Measurements from ENCODE around the gene PTPRF. TPM values are rescaled to one million over a fixed set of nuclear protein-coding genes. Genes with fewer than 3 reads are reported as not detected.

Gene PTPRF
- total RNA-seq, 1 experiment from 2014 or later = not detected

DNA sequence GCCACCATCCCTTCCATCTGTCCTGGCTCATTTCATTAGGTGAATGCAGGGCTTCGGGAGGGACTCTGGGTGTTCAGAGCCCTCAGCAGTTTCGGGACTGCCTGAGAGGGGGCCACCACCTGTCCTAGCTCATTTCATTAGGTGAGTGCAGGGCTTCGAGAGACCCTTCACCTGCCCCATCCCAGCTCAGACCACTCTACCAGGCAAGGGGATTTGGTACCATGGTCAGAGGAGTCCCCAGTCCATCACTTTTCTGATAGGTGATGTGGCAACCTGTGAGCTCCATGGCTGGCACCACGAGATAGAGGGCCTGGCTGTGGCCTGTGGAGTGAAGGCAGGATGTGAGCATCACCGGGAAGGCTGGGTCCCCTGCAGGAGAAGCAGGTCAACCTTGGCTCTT lies 86.3 kb downstream of the PTPRF start:
- Histone ChIP-seq H3K27ac (ENCODE audit: low read length) (no peak overlapping the region), H4K20me1 (ENCODE audit: insufficient read depth, low read depth, low read length) (no peaks in the 10 kb centered on the region), H2AFZ (ENCODE audit: low read length) (no peak overlapping the region), H3K4me3 (ENCODE audit: low read length) (no peak overlapping the region), H3K79me2 (ENCODE audit: low read length) (no peaks in the 10 kb centered on the region), H3K9ac (ENCODE audit: low read length) (no peak overlapping the region), H3K27me3 (ENCODE audit: low read length) (no peaks in the 10 kb centered on the region), H3K4me2 (ENCODE audit: low read depth, low read length, poor library complexity, severe bottlenecking) (no peak overlapping the region), H3K9me2 (replicated peaks; ENCODE audit: insufficient read depth, low read length) (no peaks in the 10 kb centered on the region), H3K4me1 (ENCODE audit: low read length) (no peaks in the 10 kb centered on the region), H3K9me3 (ENCODE audit: low read length) (no peaks in the 10 kb centered on the region), H3K36me3 (ENCODE audit: insufficient read depth, low read length) (no peaks in the 10 kb centered on the region)
- DNase-seq = no peak

DNA sequence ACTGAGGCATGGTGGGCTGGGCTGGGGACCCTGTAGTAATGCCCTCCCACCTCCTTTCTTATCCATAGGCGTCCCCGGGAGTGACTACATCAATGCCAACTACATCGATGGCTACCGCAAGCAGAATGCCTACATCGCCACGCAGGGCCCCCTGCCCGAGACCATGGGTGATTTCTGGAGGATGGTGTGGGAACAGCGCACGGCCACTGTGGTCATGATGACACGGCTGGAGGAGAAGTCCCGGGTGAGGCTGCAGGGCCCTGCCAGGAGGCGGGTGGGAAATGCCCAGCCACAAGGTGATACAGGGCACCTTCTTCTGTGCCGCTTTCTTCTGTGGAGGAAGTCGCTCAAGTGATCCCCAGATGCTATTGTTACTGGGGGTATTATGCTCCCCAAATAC lies 87.0 kb downstream of the PTPRF start:
- Histone ChIP-seq H3K36me3 (ENCODE audit: insufficient read depth, low read length) (no peaks in the 10 kb centered on the region), H3K4me3 (ENCODE audit: low read length) (no peak overlapping the region), H4K20me1 (ENCODE audit: insufficient read depth, low read depth, low read length) (no peaks in the 10 kb centered on the region), H3K9me3 (ENCODE audit: low read length) (no peaks in the 10 kb centered on the region), H3K9me2 (replicated peaks; ENCODE audit: insufficient read depth, low read length) (no peaks in the 10 kb centered on the region), H3K79me2 (ENCODE audit: low read length) (no peaks in the 10 kb centered on the region), H2AFZ (ENCODE audit: low read length) (no peak overlapping the region), H3K27ac (ENCODE audit: low read length) (no peak overlapping the region), H3K9ac (ENCODE audit: low read length) (no peak overlapping the region), H3K4me2 (ENCODE audit: low read depth, low read length, poor library complexity, severe bottlenecking) (no peak overlapping the region), H3K4me1 (ENCODE audit: low read length) (no peaks in the 10 kb centered on the region), H3K27me3 (ENCODE audit: low read length) (no peaks in the 10 kb centered on the region)
- DNase-seq = no peak

DNA sequence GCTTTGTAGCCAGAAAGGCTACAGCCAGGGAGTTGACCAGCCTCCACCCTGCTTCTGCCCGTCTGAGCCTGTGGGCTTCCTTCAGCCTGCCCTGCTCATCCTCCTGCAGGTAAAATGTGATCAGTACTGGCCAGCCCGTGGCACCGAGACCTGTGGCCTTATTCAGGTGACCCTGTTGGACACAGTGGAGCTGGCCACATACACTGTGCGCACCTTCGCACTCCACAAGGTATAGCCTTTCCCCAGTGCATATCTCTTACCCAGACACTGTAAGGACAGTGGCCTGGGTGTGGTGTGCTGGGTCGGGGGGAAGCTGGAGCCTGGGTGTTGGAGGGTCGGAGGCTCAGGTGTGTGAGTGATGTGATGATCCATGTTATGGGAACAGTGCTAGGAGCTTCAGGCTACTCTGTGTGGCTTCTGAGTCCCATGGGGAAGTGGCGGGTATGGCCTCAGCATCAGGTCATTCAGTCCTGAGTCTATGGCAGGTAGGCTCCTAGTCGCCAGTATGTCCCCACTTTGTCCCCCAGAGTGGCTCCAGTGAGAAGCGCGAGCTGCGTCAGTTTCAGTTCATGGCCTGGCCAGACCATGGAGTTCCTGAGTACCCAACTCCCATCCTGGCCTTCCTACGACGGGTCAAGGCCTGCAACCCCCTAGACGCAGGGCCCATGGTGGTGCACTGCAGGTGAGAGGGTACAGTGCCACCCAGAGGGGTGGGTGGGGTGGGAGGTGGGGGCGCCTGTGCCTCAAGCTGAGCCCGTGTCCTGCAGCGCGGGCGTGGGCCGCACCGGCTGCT lies 88.0 kb downstream of the PTPRF start:
- no peak overlapping the region for H3K4me3 ChIP-seq (ENCODE audit: low read length)
- no peaks in the 10 kb centered on the region for H4K20me1 ChIP-seq (ENCODE audit: insufficient read depth, low read depth, low read length)
- H3K79me2 ChIP-seq (ENCODE audit: low read length) = no peaks in the 10 kb centered on the region
- no peaks in the 10 kb centered on the region for H3K9me3 ChIP-seq (ENCODE audit: low read length)
- H3K27me3 ChIP-seq (ENCODE audit: low read length) = no peaks in the 10 kb centered on the region
- no peaks in the 10 kb centered on the region for H3K9me2 ChIP-seq (replicated peaks; ENCODE audit: insufficient read depth, low read length)
- no peak overlapping the region for H3K9ac ChIP-seq (ENCODE audit: low read length)
- H2AFZ ChIP-seq (ENCODE audit: low read length) = no peak overlapping the region
- no peak for DNase-seq
- H3K4me2 ChIP-seq (ENCODE audit: low read depth, low read length, poor library complexity, severe bottlenecking) = no peak overlapping the region
- no peak overlapping the region for H3K27ac ChIP-seq (ENCODE audit: low read length)
- no peaks in the 10 kb centered on the region for H3K4me1 ChIP-seq (ENCODE audit: low read length)
- no peaks in the 10 kb centered on the region for H3K36me3 ChIP-seq (ENCODE audit: insufficient read depth, low read length)

DNA sequence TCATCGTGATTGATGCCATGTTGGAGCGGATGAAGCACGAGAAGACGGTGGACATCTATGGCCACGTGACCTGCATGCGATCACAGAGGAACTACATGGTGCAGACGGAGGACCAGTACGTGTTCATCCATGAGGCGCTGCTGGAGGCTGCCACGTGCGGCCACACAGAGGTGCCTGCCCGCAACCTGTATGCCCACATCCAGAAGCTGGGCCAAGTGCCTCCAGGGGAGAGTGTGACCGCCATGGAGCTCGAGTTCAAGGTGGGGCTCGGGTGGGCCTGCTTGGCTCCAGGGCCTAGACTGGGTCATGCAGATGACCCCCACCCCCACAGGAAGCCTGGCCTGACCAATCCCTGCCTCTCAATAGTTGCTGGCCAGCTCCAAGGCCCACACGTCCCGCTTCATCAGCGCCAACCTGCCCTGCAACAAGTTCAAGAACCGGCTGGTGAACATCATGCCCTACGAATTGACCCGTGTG lies 88.7 kb downstream of the PTPRF start:
- no peaks in the 10 kb centered on the region for H3K9me2 ChIP-seq (replicated peaks; ENCODE audit: insufficient read depth, low read length)
- no peaks in the 10 kb centered on the region for H3K4me1 ChIP-seq (ENCODE audit: low read length)
- no peak overlapping the region for H3K4me3 ChIP-seq (ENCODE audit: low read length)
- no peaks in the 10 kb centered on the region for H4K20me1 ChIP-seq (ENCODE audit: insufficient read depth, low read depth, low read length)
- no peaks in the 10 kb centered on the region for H3K79me2 ChIP-seq (ENCODE audit: low read length)
- H3K9ac ChIP-seq (ENCODE audit: low read length) = no peak overlapping the region
- H3K27ac ChIP-seq (ENCODE audit: low read length) = no peak overlapping the region
- no peaks in the 10 kb centered on the region for H3K27me3 ChIP-seq (ENCODE audit: low read length)
- no peak for DNase-seq
- H2AFZ ChIP-seq (ENCODE audit: low read length) = no peak overlapping the region
- H3K4me2 ChIP-seq (ENCODE audit: low read depth, low read length, poor library complexity, severe bottlenecking) = no peak overlapping the region
- H3K9me3 ChIP-seq (ENCODE audit: low read length) = no peaks in the 10 kb centered on the region
- H3K36me3 ChIP-seq (ENCODE audit: insufficient read depth, low read length) = no peaks in the 10 kb centered on the region

GRCh38 chr1:43619996-43620920 lies 89.6 kb downstream of the PTPRF start:
- Histone ChIP-seq H3K4me1 (ENCODE audit: low read length) (no peaks in the 10 kb centered on the region), H3K27me3 (ENCODE audit: low read length) (no peaks in the 10 kb centered on the region), H4K20me1 (ENCODE audit: insufficient read depth, low read depth, low read length) (no peaks in the 10 kb centered on the region), H3K36me3 (ENCODE audit: insufficient read depth, low read length) (no peaks in the 10 kb centered on the region), H3K9me3 (ENCODE audit: low read length) (no peaks in the 10 kb centered on the region), H3K9me2 (replicated peaks; ENCODE audit: insufficient read depth, low read length) (no peaks in the 10 kb centered on the region), H3K9ac (ENCODE audit: low read length) (no peak overlapping the region), H3K4me2 (ENCODE audit: low read depth, low read length, poor library complexity, severe bottlenecking) (no peak overlapping the region), H2AFZ (ENCODE audit: low read length) (no peak overlapping the region), H3K79me2 (ENCODE audit: low read length) (no peaks in the 10 kb centered on the region), H3K27ac (ENCODE audit: low read length) (no peak overlapping the region), H3K4me3 (ENCODE audit: low read length) (no peak overlapping the region)
- DNase-seq = no peak

GRCh38 chr1:43620956-43621355 lies 90.3 kb downstream of the PTPRF start:
- no peaks in the 10 kb centered on the region for H3K4me1 ChIP-seq (ENCODE audit: low read length)
- H3K79me2 ChIP-seq (ENCODE audit: low read length) = no peaks in the 10 kb centered on the region
- H3K27me3 ChIP-seq (ENCODE audit: low read length) = no peaks in the 10 kb centered on the region
- no peak overlapping the region for H3K9ac ChIP-seq (ENCODE audit: low read length)
- H3K9me3 ChIP-seq (ENCODE audit: low read length) = no peaks in the 10 kb centered on the region
- DNase-seq = no peak
- H4K20me1 ChIP-seq (ENCODE audit: insufficient read depth, low read depth, low read length) = no peaks in the 10 kb centered on the region
- no peaks in the 10 kb centered on the region for H3K9me2 ChIP-seq (replicated peaks; ENCODE audit: insufficient read depth, low read length)
- no peaks in the 10 kb centered on the region for H3K36me3 ChIP-seq (ENCODE audit: insufficient read depth, low read length)
- no peak overlapping the region for H3K4me2 ChIP-seq (ENCODE audit: low read depth, low read length, poor library complexity, severe bottlenecking)
- H3K27ac ChIP-seq (ENCODE audit: low read length) = no peak overlapping the region
- no peak overlapping the region for H2AFZ ChIP-seq (ENCODE audit: low read length)
- no peak overlapping the region for H3K4me3 ChIP-seq (ENCODE audit: low read length)

GRCh38 chr1:43621386-43621785 lies 90.7 kb downstream of the PTPRF start:
- Histone ChIP-seq H2AFZ (ENCODE audit: low read length) (no peak overlapping the region), H3K4me3 (ENCODE audit: low read length) (no peak overlapping the region), H3K27ac (ENCODE audit: low read length) (no peak overlapping the region), H4K20me1 (ENCODE audit: insufficient read depth, low read depth, low read length) (no peaks in the 10 kb centered on the region), H3K36me3 (ENCODE audit: insufficient read depth, low read length) (no peaks in the 10 kb centered on the region), H3K4me1 (ENCODE audit: low read length) (no peaks in the 10 kb centered on the region), H3K9me2 (replicated peaks; ENCODE audit: insufficient read depth, low read length) (no peaks in the 10 kb centered on the region), H3K4me2 (ENCODE audit: low read depth, low read length, poor library complexity, severe bottlenecking) (no peak overlapping the region), H3K9me3 (ENCODE audit: low read length) (no peaks in the 10 kb centered on the region), H3K9ac (ENCODE audit: low read length) (no peak overlapping the region), H3K79me2 (ENCODE audit: low read length) (no peaks in the 10 kb centered on the region), H3K27me3 (ENCODE audit: low read length) (no peaks in the 10 kb centered on the region)
- no peak for DNase-seq

DNA sequence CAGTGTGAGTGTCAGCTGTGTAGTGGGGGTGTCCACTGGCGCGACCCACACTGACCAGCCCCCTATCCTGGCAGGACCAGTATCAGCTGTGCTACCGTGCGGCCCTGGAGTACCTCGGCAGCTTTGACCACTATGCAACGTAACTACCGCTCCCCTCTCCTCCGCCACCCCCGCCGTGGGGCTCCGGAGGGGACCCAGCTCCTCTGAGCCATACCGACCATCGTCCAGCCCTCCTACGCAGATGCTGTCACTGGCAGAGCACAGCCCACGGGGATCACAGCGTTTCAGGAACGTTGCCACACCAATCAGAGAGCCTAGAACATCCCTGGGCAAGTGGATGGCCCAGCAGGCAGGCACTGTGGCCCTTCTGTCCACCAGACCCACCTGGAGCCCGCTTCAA lies 91.2 kb downstream of the PTPRF start:
- Histone ChIP-seq H3K79me2 (ENCODE audit: low read length) (no peaks in the 10 kb centered on the region), H3K4me3 (ENCODE audit: low read length) (no peak overlapping the region), H3K36me3 (ENCODE audit: insufficient read depth, low read length) (no peaks in the 10 kb centered on the region), H3K4me1 (ENCODE audit: low read length) (no peaks in the 10 kb centered on the region), H3K4me2 (ENCODE audit: low read depth, low read length, poor library complexity, severe bottlenecking) (no peak overlapping the region), H3K9ac (ENCODE audit: low read length) (no peak overlapping the region), H3K27ac (ENCODE audit: low read length) (no peak overlapping the region), H3K27me3 (ENCODE audit: low read length) (no peaks in the 10 kb centered on the region), H4K20me1 (ENCODE audit: insufficient read depth, low read depth, low read length) (no peaks in the 10 kb centered on the region), H3K9me2 (replicated peaks; ENCODE audit: insufficient read depth, low read length) (no peaks in the 10 kb centered on the region), H3K9me3 (ENCODE audit: low read length) (no peaks in the 10 kb centered on the region), H2AFZ (ENCODE audit: low read length) (no peak overlapping the region)
- no peak for DNase-seq

Measured in Karpas-422 (cell line).